GM21515 (cell line): ENCODE results near the gene TRMT1L.

Experiments
- ATAC-seq: cut with Tn5 transposase; IDR thresholded peaks from one replicate; pipeline ENCODE4 v1.9.1; 2021; ENCODE audit not compliant: unreplicated experiment

Gene TRMT1L

DNA sequence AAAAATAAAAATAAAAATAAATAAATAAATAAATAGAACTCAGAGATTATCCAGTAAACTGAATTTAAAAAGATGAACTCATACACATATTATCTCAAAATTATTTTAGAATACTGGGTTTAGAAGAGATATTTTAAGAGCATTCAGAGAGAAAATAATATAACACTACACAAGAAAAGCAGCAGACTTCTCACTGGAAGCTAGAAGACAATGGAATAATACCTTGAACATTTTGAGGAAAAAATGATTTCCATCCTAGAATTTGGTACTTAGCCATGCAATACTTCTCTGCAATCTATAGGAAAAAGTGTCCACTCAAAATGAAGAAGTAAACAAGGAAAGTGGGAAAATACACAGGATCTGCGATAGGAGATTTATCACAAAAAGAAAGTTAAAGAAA, 24.2 kb downstream of the TRMT1L start:
- no peak for ATAC-seq

DNA sequence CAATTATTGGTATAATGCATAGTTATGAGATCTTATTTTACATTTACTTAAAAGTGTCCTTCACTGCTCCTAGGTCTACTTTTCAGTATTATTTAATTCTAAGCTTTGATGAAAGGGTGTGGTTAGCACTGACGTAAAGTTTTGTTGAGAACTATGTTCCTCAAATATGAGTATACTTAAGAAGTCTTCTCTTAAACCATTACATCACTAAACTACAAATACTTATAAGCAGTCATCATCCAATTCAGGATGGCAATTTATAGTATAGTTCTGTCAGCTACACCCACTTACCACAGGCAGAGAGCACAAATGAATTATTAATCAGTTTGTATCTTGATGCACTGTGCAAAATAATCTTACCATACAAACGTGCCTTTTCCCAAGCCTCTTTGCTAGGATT, 27.0 kb downstream of the TRMT1L start:
- ATAC-seq = no peak

DNA sequence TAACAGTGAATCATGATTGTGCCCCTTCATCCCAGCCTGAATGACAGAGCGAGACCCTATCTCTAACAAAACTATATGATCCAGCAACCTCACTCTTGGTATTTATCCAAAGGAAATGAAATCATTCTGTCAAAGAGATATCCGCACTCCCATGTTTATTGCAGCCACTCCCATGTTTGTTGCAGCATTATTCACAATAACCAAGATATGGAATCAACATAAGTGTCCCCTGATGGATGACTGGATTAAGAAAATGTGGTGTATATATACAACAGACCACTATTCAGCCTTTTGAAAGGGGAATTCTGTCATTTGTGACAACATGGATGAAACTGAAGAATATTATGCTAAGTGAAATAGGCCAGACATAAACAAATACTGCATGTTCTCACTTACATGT, 44.4 kb downstream of the TRMT1L start:
- ATAC-seq = no peak

DNA sequence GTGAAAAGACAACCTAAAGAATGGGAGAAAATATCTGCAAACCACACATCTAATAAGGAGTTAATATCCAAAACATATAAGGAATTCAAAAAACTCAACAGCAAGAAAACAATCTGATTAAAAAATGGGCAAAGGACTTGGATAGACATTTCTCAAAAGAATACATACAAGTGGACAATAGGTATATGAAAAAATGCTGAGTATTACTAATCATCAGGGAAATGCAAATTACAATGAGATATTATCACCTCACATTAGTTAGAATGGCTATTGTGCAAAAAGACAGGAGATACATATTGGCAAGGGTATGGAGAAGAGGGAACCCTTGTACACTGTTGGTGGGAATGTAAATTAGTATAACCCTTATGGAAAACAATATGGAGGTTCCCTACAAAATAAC, 44.9 kb downstream of the TRMT1L start:
- ATAC-seq = no peak

DNA sequence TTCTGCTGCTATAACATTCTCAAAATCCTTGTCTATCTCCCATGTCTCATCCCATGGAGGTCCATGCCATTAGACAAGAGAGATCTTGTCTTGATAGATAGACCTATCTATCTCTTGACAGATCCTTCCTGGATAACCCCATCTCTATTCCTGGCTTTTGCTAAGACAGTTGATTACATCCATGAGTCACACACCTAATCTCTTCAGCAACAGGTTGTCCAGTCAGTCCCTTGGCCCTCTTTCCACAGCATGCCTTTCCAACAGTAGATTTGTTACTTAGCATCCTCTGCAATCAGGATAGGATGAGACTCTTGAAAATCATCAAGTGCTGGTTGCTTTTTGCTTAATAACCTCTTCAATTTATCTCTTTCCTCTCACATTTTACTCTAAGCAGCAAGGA, 46.6 kb downstream of the TRMT1L start:
- ATAC-seq = no peak

DNA sequence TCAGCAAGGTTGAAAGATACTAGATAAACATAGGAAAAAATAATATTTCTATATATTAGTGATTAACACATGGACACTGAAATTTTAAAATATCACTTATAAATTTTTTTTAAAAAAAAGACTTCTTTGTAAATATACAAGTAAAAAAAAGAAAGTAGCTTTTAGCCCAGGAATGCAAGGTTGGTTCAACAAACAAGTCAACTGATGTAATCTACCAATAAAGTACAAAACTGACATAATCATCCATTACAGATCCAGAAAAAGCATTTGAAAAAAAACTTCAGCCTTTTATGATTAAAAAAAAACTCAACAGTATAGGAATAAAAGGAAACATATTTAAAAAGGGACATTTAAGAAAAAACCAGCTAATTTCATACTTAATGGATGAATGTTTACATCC, 48.4 kb downstream of the TRMT1L start:
- ATAC-seq = no peak

DNA sequence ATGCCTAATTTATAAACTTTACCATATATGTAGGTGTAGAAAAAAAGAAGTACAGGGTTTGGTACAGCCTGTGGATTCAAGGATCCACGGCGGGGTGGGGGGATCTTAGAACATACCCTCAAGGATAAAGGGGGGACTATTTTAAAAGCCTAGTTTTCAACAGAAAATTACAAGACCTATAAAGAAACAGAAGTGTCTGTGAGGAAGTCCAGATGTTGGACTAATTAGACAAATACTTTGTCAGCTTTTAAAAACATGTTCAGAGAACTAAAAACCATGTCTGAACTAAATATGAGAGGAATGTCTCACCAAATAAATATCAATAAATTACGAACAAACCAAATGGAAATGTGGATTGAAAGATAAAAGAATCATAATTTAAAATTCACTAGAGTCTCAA, 51.6 kb downstream of the TRMT1L start:
- ATAC-seq = no peak

DNA sequence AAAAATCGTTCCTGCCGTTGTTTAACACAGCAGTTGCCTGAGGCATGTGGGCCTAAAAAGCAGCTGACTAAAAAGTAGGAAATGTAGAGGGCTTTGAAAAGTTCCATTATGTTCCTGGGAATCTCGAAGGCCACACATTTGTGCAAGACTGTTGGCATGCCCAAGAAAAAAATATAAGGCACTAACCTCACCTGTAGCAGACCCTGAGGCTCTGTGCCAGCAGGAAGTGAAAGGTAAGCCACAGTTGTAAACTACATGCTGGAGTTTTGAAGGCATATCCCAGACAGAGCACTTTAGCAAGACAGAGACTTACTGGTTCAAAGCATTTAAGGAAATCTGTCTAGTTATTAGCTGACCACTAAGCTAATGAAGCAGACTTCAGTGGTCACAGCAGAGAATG, 52.7 kb downstream of the TRMT1L start:
- ATAC-seq = no peak

DNA sequence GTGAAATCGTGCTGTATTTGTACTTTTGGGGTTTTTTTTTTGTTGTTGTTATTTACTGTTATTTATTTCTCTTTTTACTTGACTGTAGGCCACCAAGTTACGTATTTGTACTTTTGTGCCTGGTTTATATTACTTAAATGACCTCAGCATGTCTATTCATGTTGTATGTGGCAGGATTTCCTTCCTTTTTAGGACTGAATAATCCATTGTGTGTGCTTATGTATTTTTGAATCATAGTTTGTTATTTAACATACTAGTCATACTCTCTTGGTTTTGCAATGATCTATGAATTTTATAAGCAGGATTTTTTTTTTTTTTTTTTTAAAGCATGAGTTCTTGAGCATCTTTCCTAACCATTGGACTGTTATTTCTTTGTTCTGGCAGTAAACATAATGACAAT, 60.2 kb downstream of the TRMT1L start:
- no peak for ATAC-seq

DNA sequence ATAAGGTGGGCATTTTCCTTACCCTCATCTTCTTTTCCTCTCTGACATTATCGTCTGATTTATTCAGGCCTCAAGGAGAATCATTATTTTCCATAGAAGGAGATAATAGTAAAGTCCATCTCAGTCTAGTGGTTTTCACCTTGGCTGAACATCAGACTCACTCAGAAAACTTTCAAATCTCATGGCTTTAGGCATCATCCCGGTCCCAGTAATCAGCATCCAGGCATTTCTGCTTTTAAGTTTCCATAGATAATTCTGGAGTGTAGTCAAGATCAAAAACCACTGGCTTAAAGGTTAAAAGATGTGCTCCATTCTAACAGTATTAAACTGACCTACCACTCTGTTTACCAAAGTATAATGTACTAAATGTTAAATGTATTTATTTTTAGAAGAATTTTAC, 62.0 kb downstream of the TRMT1L start:
- no peak for ATAC-seq

DNA sequence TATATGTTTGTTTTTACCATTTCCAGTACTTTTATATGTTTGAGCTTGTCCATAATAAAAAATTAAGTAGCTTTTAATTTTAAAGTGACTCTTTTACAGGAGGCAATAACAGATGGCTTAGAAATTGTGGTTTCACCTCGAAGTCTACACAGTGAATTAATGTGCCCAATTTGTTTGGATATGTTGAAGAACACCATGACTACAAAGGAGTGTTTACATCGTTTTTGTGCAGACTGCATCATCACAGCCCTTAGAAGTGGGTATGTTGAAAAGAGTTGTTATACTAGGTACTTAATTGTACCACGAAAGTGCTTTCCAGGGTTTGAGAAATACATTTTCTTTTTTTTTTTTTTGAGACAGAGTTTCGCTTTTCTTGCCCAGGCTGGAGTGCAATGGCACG, 65.3 kb downstream of the TRMT1L start:
- no peak for ATAC-seq

DNA sequence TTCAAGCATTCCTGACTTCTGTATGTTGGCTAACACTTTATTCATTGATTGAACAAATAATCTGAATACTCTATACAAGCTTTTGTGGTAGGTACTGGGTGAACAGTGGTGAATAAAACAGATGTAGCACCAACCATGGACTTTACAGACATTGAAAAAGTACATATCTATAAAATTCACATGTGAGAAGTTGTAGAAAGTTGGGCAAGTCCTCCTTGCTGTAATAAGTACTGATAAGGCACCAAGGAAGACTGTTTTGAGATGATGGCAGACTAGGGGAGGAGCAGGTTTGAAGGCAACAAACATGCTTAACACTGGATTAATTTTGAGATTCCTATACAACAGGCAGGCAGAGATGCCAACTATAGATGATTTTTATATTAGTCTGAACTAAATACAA, 69.0 kb downstream of the TRMT1L start:
- ATAC-seq = no peak

DNA sequence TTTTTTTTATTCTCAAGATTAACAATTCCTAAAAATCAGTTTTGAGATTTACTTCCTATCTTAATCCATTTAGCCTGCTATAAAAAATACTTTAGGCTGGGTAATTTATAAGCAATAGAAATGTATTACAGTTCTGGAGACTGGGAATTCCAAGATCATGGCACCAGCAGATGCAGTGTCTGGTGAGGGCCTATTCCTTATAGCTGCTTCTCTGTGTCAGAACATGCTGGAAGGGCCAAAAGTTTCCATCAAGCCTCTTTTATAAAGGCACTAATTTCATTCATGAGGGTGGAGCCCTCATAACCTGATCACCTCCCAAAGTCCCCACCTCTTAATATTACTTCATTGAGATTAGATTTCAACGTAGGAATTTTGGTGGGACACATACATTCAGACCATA, 69.7 kb downstream of the TRMT1L start:
- no peak for ATAC-seq

DNA sequence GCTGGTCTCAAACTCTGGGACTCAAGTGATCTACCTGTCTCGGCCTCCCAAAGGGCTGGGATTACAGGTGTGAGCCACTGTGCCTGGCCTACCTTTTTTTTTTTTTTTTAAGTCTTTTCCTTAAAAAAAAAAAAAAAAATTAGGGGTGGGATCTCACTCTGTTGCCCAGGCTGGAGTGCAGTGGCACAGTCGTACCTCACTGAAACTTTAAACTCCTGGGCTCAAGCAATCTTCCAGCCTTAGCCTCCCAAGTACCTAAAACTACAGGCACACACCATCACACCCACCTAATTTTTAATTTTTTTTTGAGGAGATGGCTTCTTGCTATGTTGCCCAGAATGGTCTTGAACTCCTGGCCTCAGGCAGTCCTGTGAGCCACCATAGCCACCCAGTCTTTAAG, 72.9 kb downstream of the TRMT1L start:
- ATAC-seq = no peak

DNA sequence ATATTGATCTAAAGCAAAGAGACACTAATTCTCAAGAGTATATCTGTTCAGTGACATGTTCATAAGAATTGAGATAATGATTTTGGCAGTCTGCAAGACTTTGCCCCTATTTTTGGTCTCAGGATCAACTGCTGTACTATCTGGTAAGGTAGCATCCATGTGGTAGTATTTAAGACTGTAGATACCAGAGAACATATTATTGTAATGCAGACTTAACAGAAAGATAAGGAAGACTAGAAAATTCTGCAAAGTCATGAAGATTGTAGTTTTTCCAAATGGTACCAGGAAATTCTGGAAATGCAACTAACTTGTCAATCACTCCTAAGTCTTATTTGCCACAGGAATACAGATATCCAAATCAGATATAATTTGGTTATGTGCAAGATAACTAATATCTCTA, 76.3 kb downstream of the TRMT1L start:
- ATAC-seq = no peak

DNA sequence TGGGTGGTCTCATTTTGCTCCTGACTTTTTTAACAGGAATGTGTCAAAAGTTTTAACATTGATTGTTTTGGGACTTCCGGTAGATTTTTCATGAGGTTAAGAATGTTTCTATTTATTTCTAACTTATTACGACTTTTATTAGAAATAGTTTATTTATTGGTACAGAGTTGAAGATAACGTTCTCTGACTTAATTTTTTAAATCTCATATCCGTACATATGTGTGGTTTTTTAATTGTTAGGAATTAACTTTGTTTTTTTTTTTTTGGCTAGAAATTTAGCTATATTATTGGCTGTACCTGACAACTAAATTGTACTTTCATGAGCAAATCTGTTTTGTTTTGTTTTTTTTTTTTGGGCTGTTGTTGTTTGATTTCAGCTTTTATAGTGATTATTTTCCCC, 79.4 kb downstream of the TRMT1L start:
- ATAC-seq = no peak

DNA sequence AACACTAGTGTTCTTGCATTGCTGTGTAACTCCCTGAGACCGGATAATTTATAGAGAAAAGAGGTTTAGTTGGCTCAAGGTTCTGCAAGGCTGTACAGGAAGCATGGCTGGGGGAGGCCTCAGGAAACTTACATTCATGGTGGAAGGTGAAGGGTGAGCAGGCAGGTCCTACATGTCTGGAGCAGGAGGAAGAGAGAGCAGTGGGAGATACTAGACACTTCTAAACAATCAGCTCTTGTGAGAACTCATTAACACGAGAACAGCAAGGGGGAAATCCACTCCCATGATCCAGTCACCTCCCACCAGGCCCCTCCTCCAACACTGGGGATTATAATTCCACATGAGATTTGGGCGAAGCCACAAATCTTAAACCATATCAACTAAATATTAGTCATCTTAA, 81.3 kb downstream of the TRMT1L start:
- no peak for ATAC-seq

DNA sequence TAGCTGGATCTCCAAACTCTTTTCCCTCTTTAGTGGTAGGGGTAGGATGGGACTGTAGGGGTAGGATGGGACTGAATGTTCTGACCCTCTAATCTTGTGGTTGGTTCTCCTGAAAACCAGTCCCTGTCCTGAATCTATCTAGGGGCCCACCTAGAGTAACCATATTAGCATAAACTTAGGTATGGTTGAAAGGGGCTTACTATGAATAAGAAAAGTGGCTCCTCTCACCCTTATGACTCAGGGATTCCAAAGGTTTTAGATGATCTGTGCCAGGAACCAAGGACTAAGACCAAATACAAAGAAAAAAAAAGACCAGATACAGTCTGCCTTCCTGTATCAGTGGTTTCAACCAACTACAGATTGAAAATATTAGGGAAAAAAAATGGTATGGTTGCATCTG, 82.4 kb downstream of the TRMT1L start:
- ATAC-seq = no peak

DNA sequence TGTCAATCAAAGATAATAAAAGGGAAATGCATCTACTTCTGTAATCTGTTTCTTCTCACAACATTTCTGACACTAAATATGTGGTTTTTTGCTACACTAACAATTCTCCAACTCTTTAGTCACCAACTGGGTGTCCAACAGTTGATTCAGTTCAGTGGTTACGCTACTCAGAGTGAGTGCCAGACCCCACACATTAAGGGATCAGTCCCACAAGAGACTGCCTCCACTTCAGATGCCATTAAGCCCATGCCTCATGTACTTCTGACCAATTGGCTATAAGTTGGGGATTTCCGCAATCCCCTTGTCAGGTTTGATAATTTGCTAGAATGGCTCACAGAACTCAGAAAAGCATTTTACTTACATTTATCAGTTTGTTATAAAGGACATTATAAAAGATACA, 83.0 kb downstream of the TRMT1L start:
- ATAC-seq = no peak

DNA sequence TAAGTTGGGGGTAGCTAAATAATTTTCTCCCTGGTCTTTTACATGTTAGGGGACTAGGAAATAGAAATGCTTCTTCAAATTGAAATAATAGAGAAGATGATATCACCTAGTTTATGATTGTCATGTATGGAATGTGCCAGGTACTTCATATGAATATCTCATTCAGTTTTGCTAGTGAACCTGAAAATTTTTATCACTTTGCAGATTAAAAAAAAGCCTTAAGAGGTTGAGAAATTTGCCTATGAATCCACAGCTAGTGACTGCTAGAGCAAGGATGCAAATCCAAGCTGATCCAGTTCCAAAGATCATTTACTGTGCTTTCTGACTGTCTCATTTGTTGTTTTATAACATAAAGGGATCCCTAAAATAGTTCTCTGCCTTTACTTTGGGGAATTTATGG, 86.7 kb downstream of the TRMT1L start:
- no peak for ATAC-seq

DNA sequence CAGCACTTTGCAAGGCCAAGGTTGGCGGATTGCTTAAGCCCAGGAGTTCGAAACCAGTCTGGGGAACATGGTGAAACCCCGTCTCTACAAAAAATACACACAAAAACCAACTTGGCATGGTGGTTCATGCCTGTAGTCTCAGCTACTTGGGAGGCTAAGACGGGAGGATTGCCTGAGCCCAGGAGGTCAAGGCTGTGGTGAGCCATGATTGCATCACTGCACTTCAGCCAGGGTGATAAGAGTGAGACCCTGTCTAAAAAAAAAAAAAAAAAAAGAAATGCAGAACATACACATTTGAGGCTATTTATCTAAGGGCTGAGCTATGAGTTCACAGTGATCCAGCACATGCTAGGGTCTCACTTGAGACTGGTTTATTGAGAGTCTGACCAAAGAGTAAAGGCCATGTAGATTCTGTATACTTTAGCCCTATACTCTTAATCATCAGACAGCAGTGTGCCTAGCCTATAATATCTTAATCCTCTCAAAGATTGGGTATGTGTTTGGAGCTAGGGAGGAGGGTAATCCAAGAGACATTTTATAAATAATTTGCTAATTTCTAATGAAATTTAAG, 87.5 kb downstream of the TRMT1L start:
- ATAC-seq = no peak

DNA sequence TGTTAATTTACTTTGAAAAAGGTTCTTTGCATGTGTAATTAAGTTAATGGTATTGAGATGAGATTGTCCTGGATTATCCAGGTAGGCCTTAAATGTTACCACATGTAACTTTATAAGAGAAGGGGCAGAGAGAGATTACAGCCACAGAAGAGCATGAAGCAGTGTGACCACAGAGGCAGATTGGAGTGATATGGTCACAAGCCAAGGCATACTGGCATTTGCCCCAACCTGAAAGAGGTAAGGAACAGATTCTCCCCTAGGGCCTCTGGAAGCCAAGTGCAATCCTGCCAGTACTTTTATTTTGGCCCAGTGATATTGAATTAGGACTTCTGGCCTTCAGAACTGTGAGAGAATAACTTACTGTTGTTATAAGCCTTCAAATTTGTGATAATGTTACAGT, 88.4 kb downstream of the TRMT1L start:
- ATAC-seq = no peak
